CD14-positive monocyte (primary cell): ENCODE data around the gene ADD2. TPM values are rescaled to one million over a fixed set of nuclear protein-coding genes. Genes with fewer than 3 reads are reported as not detected.

Source experiments
- DNase-seq, 3 donors: peaks; one replicate each; pipeline ENCODE4 v3.0.0-alpha.2; 2011 to 2022
- H2AFZ ChIP-seq: 2 replicates; pipeline ENCODE4 v1.6.0; 2012; ENCODE audit warnings: mild to moderate bottlenecking, low read depth, low read length, inconsistent platforms; ENCODE audit not compliant: insufficient read depth, poor library complexity, severe bottlenecking
- H3K27ac ChIP-seq, 2 donors: 1 replicate in 1 of 2; 2 replicates in 1 of 2; pipeline ENCODE4 v1.5.1; 2012 to 2013; ENCODE audit warnings: low read length in 2 of 2, control low read depth in 1 of 2, inconsistent platforms in 1 of 2, low read depth in 1 of 2, mild to moderate bottlenecking in 1 of 2
- H3K27me3 ChIP-seq, 2 donors: one replicate each; pipeline versions ENCODE4 v1.6.0 to v1.6.1; 2011 to 2013; ENCODE audit warnings: low read length in 2 of 2; ENCODE audit not compliant: control insufficient read depth in 2 of 2, insufficient read depth in 2 of 2
- H3K36me3 ChIP-seq, 2 donors: replicated peaks in 1 of 2; 1 replicate in 1 of 2; 2 replicates in 1 of 2; pipeline versions ENCODE4 v1.5.1 to v1.6.1; 2012 to 2013; ENCODE audit warnings: low read length in 2 of 2, control low read depth in 1 of 2, inconsistent platforms in 1 of 2, mild to moderate bottlenecking in 1 of 2; ENCODE audit not compliant: insufficient read depth in 2 of 2, control insufficient read depth in 1 of 2
- H3K4me1 ChIP-seq, 2 donors: 1 replicate in 1 of 2; 2 replicates in 1 of 2; pipeline versions ENCODE4 v1.5.1 to v1.6.1; 2012 to 2013; ENCODE audit warnings: low read length in 2 of 2, control low read depth in 1 of 2, inconsistent platforms in 1 of 2, mild to moderate bottlenecking in 1 of 2, moderate library complexity in 1 of 2; ENCODE audit not compliant: insufficient read depth in 2 of 2, control insufficient read depth in 1 of 2
- H3K4me2 ChIP-seq: replicated peaks from 2 replicates; pipeline ENCODE3; 2012; ENCODE audit warnings: low read length, moderate library complexity, mild to moderate bottlenecking; ENCODE audit not compliant: poor library complexity, severe bottlenecking; ENCODE audit errors: extremely low read depth
- H3K4me3 ChIP-seq, 3 experiments: fragments of 200-600 bp in 1 of 3; sonication (generic) in 1 of 3; replicated peaks in 1 of 3; 1 replicate in 2 of 3; 2 replicates in 1 of 3; pipeline ENCODE4 v1.5.1; 2011 to 2013; ENCODE audit warnings: low read length in 3 of 3, mild to moderate bottlenecking in 3 of 3, control low read depth in 2 of 3, low read depth in 2 of 3, inconsistent platforms in 1 of 3, moderate library complexity in 1 of 3
- H3K79me2 ChIP-seq: 2 replicates; pipeline ENCODE4 v1.6.0; 2012; ENCODE audit warnings: mild to moderate bottlenecking, control low read depth, inconsistent platforms, low read length, moderate library complexity; ENCODE audit not compliant: insufficient read depth
- H3K9ac ChIP-seq: 2 replicates; pipeline ENCODE4 v1.6.0; 2017; ENCODE audit warnings: low read length, mild to moderate bottlenecking; ENCODE audit not compliant: insufficient read depth, poor library complexity, severe bottlenecking
- H3K9me3 ChIP-seq, 2 donors: replicated peaks in 1 of 2; 1 replicate in 1 of 2; 2 replicates in 1 of 2; pipeline versions ENCODE4 v1.5.1 to v1.6.1; 2012 to 2013; ENCODE audit warnings: low read length in 2 of 2, control low read depth in 1 of 2; ENCODE audit not compliant: control insufficient read depth in 1 of 2, insufficient read depth in 1 of 2
- H4K20me1 ChIP-seq: 2 replicates; pipeline ENCODE4 v1.6.0; 2012; ENCODE audit warnings: mild to moderate bottlenecking, low read length, control low read depth, moderate library complexity; ENCODE audit not compliant: insufficient read depth
- H3K27ac Mint-ChIP-seq, 7 donors: one replicate each; pipeline ENCODE4 v1.8.0; 2020; ENCODE audit warnings: mild to moderate bottlenecking in 7 of 7, mixed read lengths in 7 of 7, moderate library complexity in 6 of 7, inconsistent platforms in 2 of 7
- H3K27me3 Mint-ChIP-seq, 3 donors: one replicate each; pipeline ENCODE4 v1.8.0; 2021 to 2022; ENCODE audit warnings: low read depth in 3 of 3, mild to moderate bottlenecking in 3 of 3, mixed read lengths in 3 of 3, moderate library complexity in 3 of 3, inconsistent platforms in 1 of 3
- H3K36me3 Mint-ChIP-seq, 2 donors: one replicate each; pipeline ENCODE4 v1.8.0; 2020; ENCODE audit warnings: mixed read lengths in 2 of 2, inconsistent platforms in 1 of 2, mild to moderate bottlenecking in 1 of 2
- H3K4me1 Mint-ChIP-seq: one replicate; pipeline ENCODE4 v1.8.0; 2020; ENCODE audit warnings: mild to moderate bottlenecking, mixed read lengths
- H3K4me3 Mint-ChIP-seq, 2 donors: one replicate each; pipeline ENCODE4 v1.8.0; 2020; ENCODE audit warnings: mild to moderate bottlenecking in 2 of 2, mixed read lengths in 2 of 2, moderate library complexity in 1 of 2
- H3K9me3 Mint-ChIP-seq, 7 donors: one replicate each; pipeline ENCODE4 v1.8.0; 2020 to 2022; ENCODE audit warnings: mixed read lengths in 7 of 7, mild to moderate bottlenecking in 6 of 7, moderate library complexity in 6 of 7, inconsistent platforms in 2 of 7
- CTCF ChIP-seq: fragments of 200-600 bp; IDR thresholded peaks from one replicate; pipeline ENCODE4 v1.8.0; 2022; ENCODE audit warnings: antibody characterized with exemption, mild to moderate bottlenecking
- WGBS: methylation state at CpG from one replicate; pipeline ENCODE4 v1.1.5; 2013; ENCODE audit warnings: missing lambda C conversion rate; ENCODE audit not compliant: insufficient coverage; 5-methylcytosine and 5-hydroxymethylcytosine counted together
- intact Hi-C, 2 donors: fragments of 100-400 bp; cut with micrococcal nuclease; formaldehyde crosslinking; loops; one replicate each; pipeline versions ENCODE4 v1.15.0 to v1.15.1; 2023
- polyA plus RNA-seq, 3 donors: library from polyadenylated mRNA; depleted of rRNA in 1 of 3; unstranded in 2 of 3; stranded (reverse) in 1 of 3; fragments of 300-500 nt in 2 of 3; fragments of >200 nt in 1 of 3; fragmentation: Illumina TruSeq in 2 of 3; gene quantifications; 1 replicate in 2 of 3; 2 replicates in 1 of 3; pipeline ENCODE4 v1.2.3, GENCODE V29; 2012 to 2021

Gene ADD2
- polyA plus RNA-seq, 3 donors, result 0.18 to 0.56 (median 0.26) TPM

GRCh38 chr2:70725505-70725904, 42.5 kb downstream of the ADD2 start:
- Histone ChIP-seq H4K20me1 (no peaks in the 10 kb centered on the region), H3K79me2 (no peaks in the 10 kb centered on the region)
- no peak overlapping the region for H3K27ac Mint-ChIP-seq

GRCh38 chr2:70724366-70724765, 43.6 kb downstream of the ADD2 start:
- intact Hi-C loops, result no loop called here
- Mint-ChIP-seq H3K27ac (no peak overlapping the region), H3K36me3 (no peaks in the 10 kb centered on the region), H3K4me1 (no peaks in the 10 kb centered on the region), H3K9me3 (peaks cover 0 to 2% (median 0%) of the 10 kb centered on the region in 7 donors), H3K27me3 (peaks cover 2 to 4% (median 4%) of the 10 kb centered on the region in 3 donors), H3K4me3 (no peak overlapping the region)
- Histone ChIP-seq H3K9me3 (no peaks in the 10 kb centered on the region), H4K20me1 (no peaks in the 10 kb centered on the region), H3K36me3 (no peaks in the 10 kb centered on the region), H3K27me3 (no peaks in the 10 kb centered on the region), H3K27ac (no peak overlapping the region), H3K4me3 (no peak overlapping the region), H2AFZ (no peak overlapping the region), H3K79me2 (no peaks in the 10 kb centered on the region), H3K4me1 (no peaks in the 10 kb centered on the region), H3K4me2 (no peak overlapping the region), H3K9ac (no peak overlapping the region)
- no peak for TF ChIP-seq CTCF
- no peak for DNase-seq
- WGBS, result 100% methylated on average over 5 of the region's 7 CpGs

More at GRCh38 chr2:70725505-70725904, 42.5 kb downstream of the ADD2 start:
- H3K9me3 ChIP-seq, result no peaks in the 10 kb centered on the region
- no peaks in the 10 kb centered on the region for H3K4me1 ChIP-seq
- WGBS, result 100% methylated on average over 3 of the region's 3 CpGs
- H3K9ac ChIP-seq, result no peak overlapping the region
- Mint-ChIP-seq H3K4me1 (no peaks in the 10 kb centered on the region), H3K9me3 (peaks cover 0 to 2% (median 0%) of the 10 kb centered on the region in 7 donors), H3K4me3 (no peak overlapping the region), H3K27me3 (peaks cover 2 to 4% (median 4%) of the 10 kb centered on the region in 3 donors), H3K36me3 (no peaks in the 10 kb centered on the region)
- no peak overlapping the region for H3K27ac ChIP-seq
- DNase-seq, result no peak
- intact Hi-C loops, result no loop called here
- H3K36me3 ChIP-seq, result no peaks in the 10 kb centered on the region
- no peak overlapping the region for H2AFZ ChIP-seq
- H3K27me3 ChIP-seq, result no peaks in the 10 kb centered on the region
- H3K4me3 ChIP-seq, result no peak overlapping the region
- TF ChIP-seq CTCF, result no peak
- no peak overlapping the region for H3K4me2 ChIP-seq
